Natural killer cell (primary cell): ENCODE data around the gene ALOX12B. TPM values are rescaled to one million over a fixed set of nuclear protein-coding genes. Genes with fewer than 3 reads are reported as not detected.

Source experiments
- ATAC-seq, 3 donors: fragments of 150-1000 bp in 2 of 3; fragments of 200-7000 bp in 1 of 3; cut with Tn5 transposase; 1 replicate in 1 of 3; 2 replicates in 2 of 3; pipeline ENCODE4 v1.10.0; 2021; ENCODE audit warnings: mild to moderate bottlenecking in 2 of 3, moderate library complexity in 2 of 3
- DNase-seq, 2 donors: peaks; one replicate each; pipeline versions ENCODE4 v3.0.0 to v3.0.0-alpha.2; 2013 to 2021; ENCODE audit warnings: mixed read lengths in 1 of 2
- H3K27ac ChIP-seq: one replicate; pipeline ENCODE4 v1.5.1; 2013; ENCODE audit warnings: mild to moderate bottlenecking, low read length
- H3K27me3 ChIP-seq: one replicate; pipeline ENCODE4 v1.6.1; 2013; ENCODE audit warnings: low read length; ENCODE audit not compliant: control insufficient read depth, insufficient read depth
- H3K36me3 ChIP-seq: one replicate; pipeline ENCODE4 v1.6.1; 2013; ENCODE audit warnings: low read length; ENCODE audit not compliant: control insufficient read depth, insufficient read depth
- H3K4me1 ChIP-seq: one replicate; pipeline ENCODE4 v1.6.1; 2013; ENCODE audit warnings: low read length; ENCODE audit not compliant: control insufficient read depth, insufficient read depth
- H3K4me3 ChIP-seq: one replicate; pipeline ENCODE4 v1.5.1; 2013; ENCODE audit warnings: low read length
- H3K9me3 ChIP-seq: one replicate; pipeline ENCODE4 v1.6.1; 2013; ENCODE audit warnings: low read length; ENCODE audit not compliant: control insufficient read depth, insufficient read depth
- H3K27ac Mint-ChIP-seq, 2 donors: one replicate each; pipeline ENCODE4 v1.8.0; 2022; ENCODE audit warnings: mild to moderate bottlenecking in 2 of 2, mixed read lengths in 2 of 2, moderate library complexity in 1 of 2
- H3K27me3 Mint-ChIP-seq, 2 donors: one replicate each; pipeline ENCODE4 v1.8.0; 2022; ENCODE audit warnings: low read depth in 2 of 2, mixed read lengths in 2 of 2
- H3K36me3 Mint-ChIP-seq: one replicate; pipeline ENCODE4 v1.8.0; 2022; ENCODE audit warnings: mixed read lengths
- H3K4me1 Mint-ChIP-seq, 2 donors: one replicate each; pipeline ENCODE4 v1.8.0; 2022; ENCODE audit warnings: mixed read lengths in 2 of 2
- H3K4me3 Mint-ChIP-seq: one replicate; pipeline ENCODE4 v1.8.0; 2022; ENCODE audit warnings: mild to moderate bottlenecking, moderate library complexity, mixed read lengths
- H3K9me3 Mint-ChIP-seq, 2 donors: one replicate each; pipeline ENCODE4 v1.8.0; 2022; ENCODE audit warnings: mixed read lengths in 2 of 2
- CTCF ChIP-seq: fragments of 200-600 bp; IDR thresholded peaks from one replicate; pipeline ENCODE4 v1.8.0; 2022; ENCODE audit warnings: antibody characterized with exemption
- WGBS: methylation state at CpG from one replicate; pipeline ENCODE4 v1.1.7; 2013; ENCODE audit warnings: missing lambda C conversion rate; ENCODE audit not compliant: insufficient coverage; 5-methylcytosine and 5-hydroxymethylcytosine counted together
- intact Hi-C: fragments of 100-400 bp; cut with micrococcal nuclease; formaldehyde crosslinking; loops from one replicate; pipeline ENCODE4 v1.14.2; 2022
- total RNA-seq, 4 donors: library from RNA; stranded (reverse); fragments of 120-200 nt in 1 of 4; gene quantifications; one replicate each; pipeline versions ENCODE4 v1.2.3 to v1.2.4, GENCODE V29; 2013 to 2022

Gene ALOX12B
- total RNA-seq, 3 donors from 2014 or later (not counting 1 experiment from before 2014, with no cell fraction given) = 0.29 to 0.58 (median 0.56) TPM

- no peaks in the 10 kb centered on the region for H3K9me3 Mint-ChIP-seq
- H3K27me3 ChIP-seq = peaks cover 10% of the 10 kb centered on the region
- H3K4me1 Mint-ChIP-seq = peaks cover 0 to 4% of the 10 kb centered on the region in 2 donors
- H3K9me3 ChIP-seq = no peaks in the 10 kb centered on the region
- WGBS = 83% methylated on average over 5 of the region's 5 CpGs
- no peaks in the 10 kb centered on the region for H3K36me3 Mint-ChIP-seq
- H3K4me3 ChIP-seq = no peak overlapping the region
- ATAC-seq (no peak), DNase-seq (no peak)
- no peak overlapping the region for H3K4me3 Mint-ChIP-seq
- H3K27ac ChIP-seq = no peak overlapping the region
- H3K27me3 Mint-ChIP-seq = peaks cover 11 to 16% of the 10 kb centered on the region in 2 donors
- no peak overlapping the region for H3K27ac Mint-ChIP-seq
- H3K36me3 ChIP-seq = no peaks in the 10 kb centered on the region
- intact Hi-C loops = no loop called here
- no peak for TF ChIP-seq CTCF
- H3K4me1 ChIP-seq = peaks cover 9% of the 10 kb centered on the region
These were observed 18.5 kb upstream of the ALOX12B start for GRCh38 chr17:8105957-8106398.

GRCh38 chr17:8104911-8105310 is 17.4 kb upstream of the ALOX12B start:
- Histone ChIP-seq H3K9me3 (no peaks in the 10 kb centered on the region), H3K27me3 (peaks cover 3% of the 10 kb centered on the region), H3K4me1 (peaks cover 3% of the 10 kb centered on the region), H3K36me3 (no peaks in the 10 kb centered on the region), H3K4me3 (no peak overlapping the region), H3K27ac (no peak overlapping the region)
- no peak for ATAC-seq
- WGBS = 72% methylated on average over 8 of the region's 8 CpGs
- H3K27me3 Mint-ChIP-seq = peaks cover 7 to 15% of the 10 kb centered on the region in 2 donors
- H3K36me3 Mint-ChIP-seq = no peaks in the 10 kb centered on the region
- no peak overlapping the region for H3K27ac Mint-ChIP-seq
- no peak for DNase-seq
- intact Hi-C loops = no loop called here
- TF ChIP-seq CTCF = no peak
- H3K4me1 Mint-ChIP-seq = peaks cover 0 to 4% of the 10 kb centered on the region in 2 donors
- H3K9me3 Mint-ChIP-seq = no peaks in the 10 kb centered on the region
- H3K4me3 Mint-ChIP-seq = no peak overlapping the region

GRCh38 chr17:8103549-8103948 is 16.0 kb upstream of the ALOX12B start:
- Mint-ChIP-seq H3K9me3 (no peaks in the 10 kb centered on the region), H3K27me3 (peaks cover 7 to 15% of the 10 kb centered on the region in 2 donors)
- 93% methylated on average over 3 of the region's 4 CpGs for WGBS

More at GRCh38 chr17:8103549-8103948, 16.0 kb upstream of the ALOX12B start:
- no peak overlapping the region for H3K27ac Mint-ChIP-seq
- Histone ChIP-seq H3K4me1 (no peaks in the 10 kb centered on the region), H3K27ac (no peak overlapping the region), H3K4me3 (no peak overlapping the region), H3K27me3 (no peaks in the 10 kb centered on the region), H3K9me3 (no peaks in the 10 kb centered on the region), H3K36me3 (no peaks in the 10 kb centered on the region)
- intact Hi-C loops = no loop called here
- no peak for TF ChIP-seq CTCF
- DNase-seq (no peak), ATAC-seq (no peak)
- H3K4me3 Mint-ChIP-seq = no peak overlapping the region
- H3K36me3 Mint-ChIP-seq = no peaks in the 10 kb centered on the region
- H3K4me1 Mint-ChIP-seq = peaks cover 0 to 4% of the 10 kb centered on the region in 2 donors
